ENCODE results near the gene CACNA1A. TPM values are rescaled to one million over a fixed set of nuclear protein-coding genes. Genes with fewer than 3 reads are reported as not detected.

Gene CACNA1A
- total and polyA plus RNA-seq, 2 of the 4 experiments (the other 2 are of a cell fraction): 5.9 to 15.0 TPM

- POLR2A ChIA-PET (ENCODE audit: unreplicated experiment): no interaction called here
- TF ChIP-seq RCOR1 (IDR thresholded peaks at IDR 0.05; ENCODE audit: insufficient replicate concordance, low read length) (no peak), BHLHE40 (IDR thresholded peaks at IDR 0.05; ENCODE audit: low read depth, low read length) (no peak)
- DNase-seq: no peak
- Histone ChIP-seq H3K4ac (ENCODE audit: low read depth, low read length) (no peak overlapping the region), H3K4me2 (ENCODE audit: low read depth, low read length) (no peak overlapping the region), H4K8ac (ENCODE audit: low read depth in 2 of 2, low read length in 2 of 2) (no peak overlapping the region), H3K9me3 (ENCODE audit: control insufficient read depth, insufficient read depth, low read length) (peaks cover 8% of the 10 kb centered on the region), H2AK5ac (ENCODE audit: low read depth, low read length) (no peak overlapping the region), H3K4me3 (ENCODE audit: insufficient read depth, low read depth, low read length) (no peak overlapping the region), H4K5ac (ENCODE audit: low read depth, low read length) (no peak overlapping the region), H3K23ac (ENCODE audit: low read depth, low read length) (no peak overlapping the region), H2AFZ (replicated peaks; ENCODE audit: low read length, poor library complexity) (no peak overlapping the region), H3K27me3 (ENCODE audit: control insufficient read depth, insufficient read depth, low read length) (no peaks in the 10 kb centered on the region), H2BK20ac (ENCODE audit: low read depth, low read length) (no peak overlapping the region), H4K20me1 (ENCODE audit: insufficient read depth, low read length) (no peaks in the 10 kb centered on the region), H2BK5ac (ENCODE audit: low read depth, low read length, poor library complexity, severe bottlenecking) (no peak overlapping the region), H3K14ac (replicated peaks; ENCODE audit: low read depth, low read length) (no peak overlapping the region), H3K9me1 (ENCODE audit: insufficient read depth, low read length) (no peaks in the 10 kb centered on the region), H2BK15ac (ENCODE audit: low read depth, low read length) (no peak overlapping the region), H3K79me1 (ENCODE audit: low read depth in 1 of 2, low read length in 2 of 2) (peaks cover 0 to 4% of the 10 kb centered on the region in 2 experiments; a peak in 1 of 4 replicates), H3K9ac (ENCODE audit: low read depth, low read length) (no peak overlapping the region), H3K18ac (ENCODE audit: low read depth, low read length) (no peak overlapping the region), H2AK9ac (replicated peaks; ENCODE audit: low read depth, low read length, poor library complexity) (no peak overlapping the region), H3K27ac (ENCODE audit: insufficient read depth, low read length) (no peak overlapping the region), H4K91ac (ENCODE audit: insufficient read depth, low read depth, low read length) (no peak overlapping the region), H2BK120ac (ENCODE audit: low read depth, low read length) (no peak overlapping the region), H3K36me3 (ENCODE audit: control insufficient read depth, insufficient read depth, low read length) (no peaks in the 10 kb centered on the region), H3K4me1 (ENCODE audit: control insufficient read depth, insufficient read depth, low read length) (no peaks in the 10 kb centered on the region), H3K56ac (ENCODE audit: extremely low read depth, insufficient read depth, low read length) (no peak overlapping the region)
- intact Hi-C loops (cut with micrococcal nuclease) (no loop called here), in situ Hi-C loops (cut with MboI; ENCODE audit: low sequenced_read_pairs) (no loop called here), dilution Hi-C loops (cut with HindIII; ENCODE audit: low sequenced_read_pairs, unreplicated experiment) (no loop called here)
- 83% methylated on average over 1 of the region's 3 CpGs; no CpG with 5 or more reads in 1 of the 2 experiments for WGBS, 2 experiments (ENCODE audit: extremely low coverage in 2 of 2, insufficient read length in 1 of 2)
- ATAC-seq (ENCODE audit: low read depth): no peak
- CTCF ChIA-PET: no interaction called here
- no TSS peak for BruUV-seq (replicated peaks)
These were observed 81.1 kb downstream of the CACNA1A start for GRCh38 chr19:13425151-13425550.

Data from IMR-90 (cell line).